Measurements from ENCODE around the gene GRIK3. TPM values are rescaled to one million over a fixed set of nuclear protein-coding genes. Genes with fewer than 3 reads are reported as not detected.

Gene GRIK3
- total and polyA plus RNA-seq, 5 experiments from 2014 or later, result not detected

GRCh38 chr1:36994868-36995267 lies 39.4 kb downstream of the GRIK3 start:
- ATAC-seq (no peak), DNase-seq (peak in 1 of 10 donors; percentile 47)
- H3K36me3 Mint-ChIP-seq, result no peaks in the 10 kb centered on the region
- POLR2A ChIA-PET, result no interaction called here
- peaks cover 7 to 29% (median 11%) of the 10 kb centered on the region in 5 donors for H3K27me3 Mint-ChIP-seq
- H3K27ac Mint-ChIP-seq, result no peak overlapping the region
- no peaks in the 10 kb centered on the region for H3K4me1 Mint-ChIP-seq
- H3K4me3 Mint-ChIP-seq, result no peak overlapping the region
- no peaks in the 10 kb centered on the region for H3K9me3 Mint-ChIP-seq

GRCh38 chr1:36994294-36994693 lies 40.0 kb downstream of the GRIK3 start:
- POLR2A ChIA-PET, result no interaction called here
- Mint-ChIP-seq H3K36me3 (no peaks in the 10 kb centered on the region), H3K4me3 (no peak overlapping the region), H3K27ac (no peak overlapping the region), H3K4me1 (no peaks in the 10 kb centered on the region), H3K9me3 (no peaks in the 10 kb centered on the region), H3K27me3 (peaks cover 8 to 32% (median 11%) of the 10 kb centered on the region in 5 donors)
- ATAC-seq (no peak), DNase-seq (no peak)

- H3K27ac Mint-ChIP-seq, result no peak overlapping the region
- DNase-seq, result no peak
- H3K9me3 Mint-ChIP-seq, result no peaks in the 10 kb centered on the region
- H3K36me3 Mint-ChIP-seq, result no peaks in the 10 kb centered on the region
- POLR2A ChIA-PET, result no interaction called here
- no peak overlapping the region for H3K4me3 Mint-ChIP-seq
- peaks cover 10 to 36% (median 13%) of the 10 kb centered on the region in 5 donors for H3K27me3 Mint-ChIP-seq
- H3K4me1 Mint-ChIP-seq, result no peaks in the 10 kb centered on the region
- no peak for ATAC-seq
Observed at GRCh38 chr1:36992139-36992943, 42.0 kb downstream of the GRIK3 start.

GRCh38 chr1:36991551-36991950 lies 42.8 kb downstream of the GRIK3 start:
- POLR2A ChIA-PET, result no interaction called here
- H3K36me3 Mint-ChIP-seq, result no peaks in the 10 kb centered on the region

GRCh38 chr1:36990928-36991327 lies 43.4 kb downstream of the GRIK3 start:
- no peak for ATAC-seq
- Mint-ChIP-seq H3K27ac (no peak overlapping the region), H3K27me3 (peaks cover 10 to 22% (median 13%) of the 10 kb centered on the region in 5 donors), H3K36me3 (no peaks in the 10 kb centered on the region), H3K4me1 (no peaks in the 10 kb centered on the region), H3K4me3 (no peak overlapping the region), H3K9me3 (no peaks in the 10 kb centered on the region)
- POLR2A ChIA-PET, result no interaction called here
- peak in 1 of 10 donors; percentile 6 for DNase-seq

More at GRCh38 chr1:36991551-36991950, 42.8 kb downstream of the GRIK3 start:
- H3K4me1 Mint-ChIP-seq, result no peaks in the 10 kb centered on the region
- peak overlapping the region in 1 of 10 donors; percentile 73 for H3K27ac Mint-ChIP-seq
- DNase-seq (peak in 1 of 10 donors; percentile 24), ATAC-seq (no peak)
- H3K27me3 Mint-ChIP-seq, result peaks cover 8 to 28% (median 11%) of the 10 kb centered on the region in 5 donors
- no peak overlapping the region for H3K4me3 Mint-ChIP-seq
- no peaks in the 10 kb centered on the region for H3K9me3 Mint-ChIP-seq

- Mint-ChIP-seq H3K4me1 (no peaks in the 10 kb centered on the region), H3K4me3 (no peak overlapping the region), H3K9me3 (no peaks in the 10 kb centered on the region), H3K27ac (no peak overlapping the region), H3K27me3 (peaks cover 10 to 25% (median 21%) of the 10 kb centered on the region in 5 donors), H3K36me3 (no peaks in the 10 kb centered on the region)
- DNase-seq, result peak in 1 of 10 donors; percentile 37
- POLR2A ChIA-PET, result no interaction called here
- no peak for ATAC-seq
Observed at GRCh38 chr1:36989241-36989640, 45.1 kb downstream of the GRIK3 start.

GRCh38 chr1:36988741-36989193 lies 45.5 kb downstream of the GRIK3 start:
- no peak for ATAC-seq
- H3K27me3 Mint-ChIP-seq, result peaks cover 10 to 29% (median 23%) of the 10 kb centered on the region in 5 donors
- peaks cover 0 to 2% (median 0%) of the 10 kb centered on the region in 4 donors for H3K4me1 Mint-ChIP-seq
- H3K27ac Mint-ChIP-seq, result no peak overlapping the region
- H3K4me3 Mint-ChIP-seq, result no peak overlapping the region
- no peaks in the 10 kb centered on the region for H3K9me3 Mint-ChIP-seq
- DNase-seq, result no peak
- POLR2A ChIA-PET, result no interaction called here
- H3K36me3 Mint-ChIP-seq, result no peaks in the 10 kb centered on the region

- peaks cover 10 to 32% (median 23%) of the 10 kb centered on the region in 5 donors for H3K27me3 Mint-ChIP-seq
- POLR2A ChIA-PET, result no interaction called here
- DNase-seq (no peak), ATAC-seq (no peak)
- peaks cover 0 to 2% (median 0%) of the 10 kb centered on the region in 4 donors for H3K4me1 Mint-ChIP-seq
- no peak overlapping the region for H3K4me3 Mint-ChIP-seq
- H3K9me3 Mint-ChIP-seq, result no peaks in the 10 kb centered on the region
- no peak overlapping the region for H3K27ac Mint-ChIP-seq
- no peaks in the 10 kb centered on the region for H3K36me3 Mint-ChIP-seq
Observed at GRCh38 chr1:36988321-36988720, 46.0 kb downstream of the GRIK3 start.

GRCh38 chr1:36987276-36987675 lies 47.0 kb downstream of the GRIK3 start:
- Mint-ChIP-seq H3K4me3 (no peak overlapping the region), H3K9me3 (no peaks in the 10 kb centered on the region), H3K36me3 (no peaks in the 10 kb centered on the region), H3K4me1 (peaks cover 0 to 2% (median 0%) of the 10 kb centered on the region in 4 donors), H3K27me3 (peaks cover 8 to 41% (median 26%) of the 10 kb centered on the region in 5 donors), H3K27ac (no peak overlapping the region)
- no peak for DNase-seq
- POLR2A ChIA-PET, result no interaction called here
- no peak for ATAC-seq

- no peaks in the 10 kb centered on the region for H3K36me3 Mint-ChIP-seq
- no peak for DNase-seq
Observed at GRCh38 chr1:36986241-36986985, 47.9 kb downstream of the GRIK3 start.

GRCh38 chr1:36984675-36985074 lies 49.6 kb downstream of the GRIK3 start:
- no peak for DNase-seq
- Mint-ChIP-seq H3K36me3 (no peaks in the 10 kb centered on the region), H3K27me3 (peaks cover 9 to 48% (median 35%) of the 10 kb centered on the region in 5 donors), H3K4me3 (no peak overlapping the region), H3K4me1 (peaks cover 0 to 2% (median 0%) of the 10 kb centered on the region in 4 donors), H3K27ac (no peak overlapping the region), H3K9me3 (no peaks in the 10 kb centered on the region)
- ATAC-seq, result no peak
- POLR2A ChIA-PET, result no interaction called here

More at GRCh38 chr1:36986241-36986985, 47.9 kb downstream of the GRIK3 start:
- no peak overlapping the region for H3K27ac Mint-ChIP-seq
- H3K27me3 Mint-ChIP-seq, result peaks cover 7 to 44% (median 30%) of the 10 kb centered on the region in 5 donors
- no peak overlapping the region for H3K4me3 Mint-ChIP-seq
- no peak for ATAC-seq
- H3K4me1 Mint-ChIP-seq, result peaks cover 0 to 2% (median 0%) of the 10 kb centered on the region in 4 donors
- no peaks in the 10 kb centered on the region for H3K9me3 Mint-ChIP-seq
- POLR2A ChIA-PET, result no interaction called here

GRCh38 chr1:36984026-36984425 lies 50.3 kb downstream of the GRIK3 start:
- H3K27ac Mint-ChIP-seq, result no peak overlapping the region
- DNase-seq (no peak), ATAC-seq (no peak)
- peaks cover 0 to 1% (median 0%) of the 10 kb centered on the region in 9 donors for H3K9me3 Mint-ChIP-seq
- H3K4me3 Mint-ChIP-seq, result no peak overlapping the region
- peaks cover 0 to 2% (median 0%) of the 10 kb centered on the region in 4 donors for H3K4me1 Mint-ChIP-seq
- POLR2A ChIA-PET, result no interaction called here
- no peaks in the 10 kb centered on the region for H3K36me3 Mint-ChIP-seq
- H3K27me3 Mint-ChIP-seq, result peaks cover 6 to 43% (median 35%) of the 10 kb centered on the region in 5 donors

- H3K9me3 Mint-ChIP-seq, result peaks cover 0 to 5% (median 0%) of the 10 kb centered on the region in 9 donors
- ATAC-seq (no peak), DNase-seq (no peak)
- POLR2A ChIA-PET, result no interaction called here
- no peak overlapping the region for H3K4me3 Mint-ChIP-seq
- H3K36me3 Mint-ChIP-seq, result no peaks in the 10 kb centered on the region
- H3K27me3 Mint-ChIP-seq, result peaks cover 5 to 52% (median 42%) of the 10 kb centered on the region in 5 donors
- H3K4me1 Mint-ChIP-seq, result peaks cover 0 to 2% (median 0%) of the 10 kb centered on the region in 4 donors
- H3K27ac Mint-ChIP-seq, result no peak overlapping the region
Observed at GRCh38 chr1:36982709-36983108, 51.6 kb downstream of the GRIK3 start.
